ENCODE data around the gene EPAS1.

EPAS1 gene

GRCh38 chr2:46273919-46274318, 23.3 kb upstream of the EPAS1 start:
- no peak for DNase-seq (ENCODE audit: low read depth)

- DNase-seq (ENCODE audit: low read depth), result no peak
These were observed 22.6 kb upstream of the EPAS1 start for GRCh38 chr2:46274586-46274985.

GRCh38 chr2:46275995-46276394, 21.2 kb upstream of the EPAS1 start:
- DNase-seq (ENCODE audit: low read depth), result no peak

- DNase-seq (ENCODE audit: low read depth), result no peak
These were observed 20.6 kb upstream of the EPAS1 start for GRCh38 chr2:46276642-46277041.

GRCh38 chr2:46277431-46278190, 19.6 kb upstream of the EPAS1 start:
- DNase-seq (ENCODE audit: low read depth), result no peak

GRCh38 chr2:46278952-46279351, 18.3 kb upstream of the EPAS1 start:
- no peak for DNase-seq (ENCODE audit: low read depth)

GRCh38 chr2:46281939-46282338, 15.3 kb upstream of the EPAS1 start:
- no peak for DNase-seq (ENCODE audit: low read depth)

- DNase-seq (ENCODE audit: low read depth), result no peak
These were observed 13.5 kb upstream of the EPAS1 start for GRCh38 chr2:46283693-46284092.

GRCh38 chr2:46284260-46284659, 12.9 kb upstream of the EPAS1 start:
- DNase-seq (ENCODE audit: low read depth), result no peak

GRCh38 chr2:46284796-46285195, 12.4 kb upstream of the EPAS1 start:
- DNase-seq (ENCODE audit: low read depth), result no peak

GRCh38 chr2:46286715-46287114, 10.5 kb upstream of the EPAS1 start:
- DNase-seq (ENCODE audit: low read depth), result no peak

GRCh38 chr2:46290078-46290477, 7.1 kb upstream of the EPAS1 start:
- DNase-seq (ENCODE audit: low read depth), result no peak

- no peak for DNase-seq (ENCODE audit: low read depth)
These were observed 3.7 kb upstream of the EPAS1 start for GRCh38 chr2:46293466-46293865.

- no peak for DNase-seq (ENCODE audit: low read depth)
These were observed 2.9 kb upstream of the EPAS1 start for GRCh38 chr2:46294176-46294836.

- no peak for DNase-seq (ENCODE audit: low read depth)
These were observed 879 bp upstream of the EPAS1 start for GRCh38 chr2:46296216-46296839.

GRCh38 chr2:46297546-46298271, 502 bp downstream of the EPAS1 start:
- DNase-seq (ENCODE audit: low read depth), result peak; percentile 74

- no peak for DNase-seq (ENCODE audit: low read depth)
These were observed 990 bp downstream of the EPAS1 start for GRCh38 chr2:46298272-46298521.

- DNase-seq (ENCODE audit: low read depth), result no peak
These were observed 1.5 kb downstream of the EPAS1 start for GRCh38 chr2:46298522-46299353.

- no peak for DNase-seq (ENCODE audit: low read depth)
These were observed 2.4 kb downstream of the EPAS1 start for GRCh38 chr2:46299365-46300263.

- no peak for DNase-seq (ENCODE audit: low read depth)
These were observed 3.2 kb downstream of the EPAS1 start for GRCh38 chr2:46300406-46300832.
